ENCODE measurements around the gene IQUB. TPM values are rescaled to one million over a fixed set of nuclear protein-coding genes. Genes with fewer than 3 reads are reported as not detected.

Gene IQUB
- total RNA-seq, 4 donors from 2014 or later, result 0.83 to 13.3 (median 6.7) TPM

DNA sequence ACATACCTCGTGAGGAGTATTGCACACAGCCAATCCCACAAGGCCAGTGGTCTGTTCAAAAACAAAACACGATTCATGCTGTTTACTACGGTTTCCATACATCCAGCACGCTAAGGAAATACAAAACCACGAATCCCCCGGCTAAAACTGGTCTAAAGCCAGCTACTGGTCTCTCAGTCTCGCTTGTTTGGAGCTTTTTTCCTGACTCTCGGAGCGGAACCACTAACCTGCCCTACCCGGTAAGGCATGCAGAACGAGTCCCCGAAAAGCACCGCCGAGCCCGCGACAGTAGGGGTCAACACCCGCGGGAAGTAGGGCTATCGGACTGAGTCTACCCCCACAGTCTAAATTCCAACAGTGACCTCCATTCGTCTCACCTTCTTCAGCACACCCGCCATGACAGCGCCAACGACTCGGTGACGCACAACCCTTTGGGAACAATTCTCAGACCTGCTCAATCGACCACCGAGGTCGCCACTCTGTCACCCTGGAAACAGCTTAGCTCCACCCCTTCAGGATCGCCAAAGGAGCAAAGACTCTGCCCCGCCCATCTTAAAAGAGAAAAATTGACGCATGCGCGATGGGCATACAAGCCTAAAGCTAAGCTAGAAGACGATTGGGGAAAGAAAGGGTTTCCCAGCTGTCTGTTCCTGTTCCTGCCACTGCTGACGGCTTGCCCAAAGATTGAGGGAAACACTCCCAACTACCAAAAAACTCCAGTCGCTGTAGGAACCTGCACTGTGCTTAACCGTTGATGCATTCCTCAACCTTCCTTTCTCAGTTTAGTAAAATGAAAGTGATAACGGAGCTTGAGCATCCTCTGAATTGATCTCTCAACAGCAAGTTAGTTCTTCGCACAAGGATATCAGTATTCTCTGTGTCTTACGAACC, 23.2 kb upstream of the IQUB start, which contains the start of gene NDUFA5:
Gene NDUFA5 (minus strand): TSS at position 421 of the 891 bp plus-strand sequence. CDS start 23 bp downstream, at position 398.
- Histone ChIP-seq H3K4me3 (peak within 1 kb of the TSS; percentile 70 to 94 (median 84)), H3K27ac (replicated peaks in 1 of 4) (peak within 1 kb of the TSS; percentile 89 to 91 (median 90)), H3K36me3 (peaks cover 0 to 27% (median 2%) of the 10 kb centered on the region in 4 donors), H3K27me3 (no peaks in the 10 kb centered on the region), H3K4me1 (peaks cover 32 to 48% (median 44%) of the 10 kb centered on the region in 4 donors), H3K9me3 (no peaks in the 10 kb centered on the region)
- DNase-seq (ENCODE audit: extremely low spot score), result peak; percentile 99
- intact Hi-C loops (cut with DNase I), result loop anchor here (5.0 to 10.0 kb wide), 2 partner anchors 190 to 673 kb away; partner anchors contain the start of genes CADPS2 and WASL
- TF ChIP-seq CTCF (IDR thresholded peaks at IDR 0.05) (peak in 1 of 3 experiments; percentile 15), POLR2A (IDR thresholded peaks at IDR 0.05; ENCODE audit: low read depth) (peak; percentile 71), POLR2AphosphoS5 (IDR thresholded peaks at IDR 0.05) (peak; percentile 95 to 96), EP300 (IDR thresholded peaks at IDR 0.05) (no peak)
- whole genome bisulfite sequencing, result under 1% methylated on average over 40 of the region's 40 CpGs

DNA sequence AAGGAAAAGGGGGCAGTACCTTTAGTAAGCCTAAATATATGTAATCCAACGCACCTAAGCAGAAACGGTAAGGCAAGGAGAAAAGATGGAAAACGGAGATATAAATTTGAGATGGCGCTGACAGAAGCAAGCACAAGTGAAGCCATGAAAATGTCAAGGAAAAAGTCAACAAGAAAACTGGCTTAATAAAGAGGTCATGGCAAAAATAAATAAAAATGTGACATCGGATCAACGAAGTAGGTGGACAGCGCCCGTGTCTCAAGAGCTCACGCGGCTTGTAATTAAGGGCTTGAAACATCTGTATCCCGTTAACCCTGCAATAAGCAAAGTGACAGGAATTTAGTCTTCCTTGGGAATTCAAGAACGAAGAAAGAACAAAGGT, 22.6 kb upstream of the IQUB start:
- Histone ChIP-seq H3K4me3 (peak overlapping the region; percentile 70 to 94 (median 84)), H3K36me3 (peaks cover 0 to 29% (median 2%) of the 10 kb centered on the region in 4 donors), H3K9me3 (no peaks in the 10 kb centered on the region), H3K27ac (replicated peaks in 1 of 4) (peak overlapping the region; percentile 89 to 91 (median 90)), H3K4me1 (peaks cover 32 to 49% (median 44%) of the 10 kb centered on the region in 4 donors), H3K27me3 (no peaks in the 10 kb centered on the region)
- no peak for TF ChIP-seq EP300 (IDR thresholded peaks at IDR 0.05)
- TF ChIP-seq POLR2AphosphoS5 (IDR thresholded peaks at IDR 0.05), result no peak
- TF ChIP-seq CTCF (IDR thresholded peaks at IDR 0.05), result no peak
- TF ChIP-seq POLR2A (IDR thresholded peaks at IDR 0.05; ENCODE audit: low read depth), result no peak
- intact Hi-C loops (cut with DNase I), result loop anchor here (5.0 to 10.0 kb wide), 2 partner anchors 190 to 672 kb away; partner anchors contain the start of genes CADPS2 and WASL
- DNase-seq (ENCODE audit: extremely low spot score), result no peak
- 3% methylated on average over 12 of the region's 12 CpGs for WGBS

DNA sequence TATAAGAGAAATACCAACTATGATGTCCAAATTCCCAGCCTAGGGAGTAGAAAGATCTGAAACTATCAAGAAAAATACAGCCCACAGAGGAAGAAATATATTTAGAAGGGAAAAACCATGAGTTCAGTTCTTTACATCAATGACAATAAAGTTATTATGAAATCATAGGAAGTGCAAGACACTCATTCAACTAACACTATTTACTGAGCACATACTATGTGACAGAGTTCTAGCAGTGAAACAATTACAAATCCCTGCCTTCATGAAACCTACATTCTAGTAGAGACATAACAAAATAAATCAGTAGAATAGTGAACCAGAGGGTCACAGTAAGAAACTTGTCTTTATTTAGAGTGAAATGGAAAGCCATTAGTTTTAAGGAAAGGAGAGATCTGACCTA, 21.1 kb upstream of the IQUB start:
- no peak for DNase-seq (ENCODE audit: extremely low spot score)
- TF ChIP-seq CTCF (IDR thresholded peaks at IDR 0.05) (no peak), EP300 (IDR thresholded peaks at IDR 0.05) (no peak), POLR2A (IDR thresholded peaks at IDR 0.05; ENCODE audit: low read depth) (no peak), POLR2AphosphoS5 (IDR thresholded peaks at IDR 0.05) (no peak)
- Histone ChIP-seq H3K27me3 (no peaks in the 10 kb centered on the region), H3K36me3 (peaks cover 0 to 29% (median 2%) of the 10 kb centered on the region in 4 donors), H3K4me1 (peaks cover 36 to 54% (median 46%) of the 10 kb centered on the region in 4 donors), H3K27ac (replicated peaks in 1 of 4) (no peak overlapping the region), H3K9me3 (no peaks in the 10 kb centered on the region), H3K4me3 (peak overlapping the region in 2 of 4 donors; percentile 82 to 86)
- intact Hi-C loops (cut with DNase I), result loop anchor here (5.0 to 10.0 kb wide), 2 partner anchors 192 to 671 kb away; partner anchors contain the start of genes CADPS2 and WASL

DNA sequence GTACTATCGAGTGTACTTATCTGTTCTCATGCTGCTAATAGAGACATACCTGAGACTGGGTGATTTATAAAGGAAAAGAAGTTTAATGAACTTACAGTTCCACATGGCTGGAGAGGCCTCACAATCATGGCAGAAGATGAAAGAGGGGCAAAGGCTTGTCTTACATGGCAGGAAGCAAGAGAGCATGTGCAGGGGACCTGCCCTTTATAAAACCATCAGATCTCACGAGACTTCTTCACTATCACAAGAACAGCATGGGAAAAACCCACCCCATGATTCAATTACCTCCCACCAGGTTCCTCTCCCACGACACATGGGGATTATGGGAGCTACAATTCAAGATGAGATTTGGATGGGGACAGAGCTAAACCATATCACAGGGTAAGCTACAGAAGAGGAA, 18.8 kb upstream of the IQUB start:
- WGBS, result 83% methylated on average over 3 of the region's 3 CpGs
- peaks cover 47 to 68% (median 54%) of the 10 kb centered on the region in 4 donors for H3K4me1 ChIP-seq
- intact Hi-C loops (cut with DNase I), result loop anchor here (10.0 kb wide), 1 partner anchor 668 kb away; the partner anchor contains the start of gene CADPS2

More for the DNA sequence above, 18.8 kb upstream of the IQUB start:
- no peak for DNase-seq (ENCODE audit: extremely low spot score)
- Histone ChIP-seq H3K9me3 (no peaks in the 10 kb centered on the region), H3K4me3 (no peak overlapping the region), H3K36me3 (peaks cover 0 to 48% (median 18%) of the 10 kb centered on the region in 4 donors), H3K27ac (replicated peaks in 1 of 4) (no peak overlapping the region), H3K27me3 (no peaks in the 10 kb centered on the region)
- TF ChIP-seq EP300 (IDR thresholded peaks at IDR 0.05) (no peak), POLR2AphosphoS5 (IDR thresholded peaks at IDR 0.05) (no peak), CTCF (IDR thresholded peaks at IDR 0.05) (no peak), POLR2A (IDR thresholded peaks at IDR 0.05; ENCODE audit: low read depth) (no peak)

Measured in esophagus muscularis mucosa (tissue), 4 donors.